GM13976 (cell line): ENCODE measurements around the gene DYNC2I2.
"Not testable (repeated sequence)": the region's sequence is repeated elsewhere in the genome, so short reads cannot be mapped to it uniquely, and the experiment has no call there.

Source experiments
- DNase-seq: peaks from one replicate; pipeline ENCODE4 v3.0.0; 2012; ENCODE audit warnings: low spot score
- in situ Hi-C: fragments of 300-500 bp; cut with MboI; formaldehyde crosslinking; loops from one replicate; pipeline ENCODE4 v1.12.0; 2022; ENCODE audit warnings: low sequenced_read_pairs, mixed read lengths, inconsistent platforms; ENCODE audit not compliant: unreplicated experiment
- TF ChIP-seq, protein P1 (sequence below): IDR thresholded peaks from 2 replicates; pipeline ENCODE4 v1.5.1; 2012; ENCODE audit warnings: borderline replicate concordance, mild to moderate bottlenecking; ENCODE audit not compliant: insufficient read depth; ENCODE audit errors: extremely low read depth, missing control alignments, control extremely low read depth

DYNC2I2 gene

DNA sequence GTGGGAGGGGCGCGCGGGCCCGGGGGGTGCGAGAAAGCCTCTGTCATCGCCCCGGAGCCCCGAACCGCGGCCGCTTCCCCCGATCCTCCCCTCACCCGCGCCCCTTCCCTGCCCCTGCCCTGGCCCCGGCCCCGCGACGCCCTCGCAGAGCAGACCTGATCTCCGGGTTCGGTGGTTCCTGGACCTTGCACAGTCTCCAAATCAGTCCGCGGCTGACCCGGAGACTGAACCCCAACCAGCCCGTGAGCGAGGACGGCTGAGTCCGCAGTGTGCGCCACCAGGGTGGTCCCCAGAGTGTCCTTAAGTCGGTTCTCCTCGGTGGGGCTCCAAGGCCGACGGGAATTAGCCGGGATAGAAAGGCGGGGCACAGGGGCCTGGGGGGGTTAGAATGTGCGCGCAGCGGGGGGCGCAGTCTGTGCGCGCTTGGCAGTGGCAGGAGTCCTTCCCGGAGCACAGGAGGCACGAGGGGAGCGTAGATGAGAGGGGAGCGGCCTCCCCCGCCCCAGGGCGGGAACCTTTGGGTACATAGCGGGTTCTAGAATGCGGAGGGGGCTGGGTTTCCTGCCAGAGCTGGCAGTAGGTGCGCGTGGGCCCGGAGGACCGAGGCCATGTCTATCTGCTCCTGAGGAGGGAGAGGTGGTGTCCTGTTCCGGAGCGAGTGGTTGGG is 46.4 kb upstream of the DYNC2I2 start:
- TF ChIP-seq, protein P1, sequence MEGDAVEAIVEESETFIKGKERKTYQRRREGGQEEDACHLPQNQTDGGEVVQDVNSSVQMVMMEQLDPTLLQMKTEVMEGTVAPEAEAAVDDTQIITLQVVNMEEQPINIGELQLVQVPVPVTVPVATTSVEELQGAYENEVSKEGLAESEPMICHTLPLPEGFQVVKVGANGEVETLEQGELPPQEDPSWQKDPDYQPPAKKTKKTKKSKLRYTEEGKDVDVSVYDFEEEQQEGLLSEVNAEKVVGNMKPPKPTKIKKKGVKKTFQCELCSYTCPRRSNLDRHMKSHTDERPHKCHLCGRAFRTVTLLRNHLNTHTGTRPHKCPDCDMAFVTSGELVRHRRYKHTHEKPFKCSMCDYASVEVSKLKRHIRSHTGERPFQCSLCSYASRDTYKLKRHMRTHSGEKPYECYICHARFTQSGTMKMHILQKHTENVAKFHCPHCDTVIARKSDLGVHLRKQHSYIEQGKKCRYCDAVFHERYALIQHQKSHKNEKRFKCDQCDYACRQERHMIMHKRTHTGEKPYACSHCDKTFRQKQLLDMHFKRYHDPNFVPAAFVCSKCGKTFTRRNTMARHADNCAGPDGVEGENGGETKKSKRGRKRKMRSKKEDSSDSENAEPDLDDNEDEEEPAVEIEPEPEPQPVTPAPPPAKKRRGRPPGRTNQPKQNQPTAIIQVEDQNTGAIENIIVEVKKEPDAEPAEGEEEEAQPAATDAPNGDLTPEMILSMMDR = no peak
- peak; percentile 75 for DNase-seq
- in situ Hi-C loops = no loop called here

DNA sequence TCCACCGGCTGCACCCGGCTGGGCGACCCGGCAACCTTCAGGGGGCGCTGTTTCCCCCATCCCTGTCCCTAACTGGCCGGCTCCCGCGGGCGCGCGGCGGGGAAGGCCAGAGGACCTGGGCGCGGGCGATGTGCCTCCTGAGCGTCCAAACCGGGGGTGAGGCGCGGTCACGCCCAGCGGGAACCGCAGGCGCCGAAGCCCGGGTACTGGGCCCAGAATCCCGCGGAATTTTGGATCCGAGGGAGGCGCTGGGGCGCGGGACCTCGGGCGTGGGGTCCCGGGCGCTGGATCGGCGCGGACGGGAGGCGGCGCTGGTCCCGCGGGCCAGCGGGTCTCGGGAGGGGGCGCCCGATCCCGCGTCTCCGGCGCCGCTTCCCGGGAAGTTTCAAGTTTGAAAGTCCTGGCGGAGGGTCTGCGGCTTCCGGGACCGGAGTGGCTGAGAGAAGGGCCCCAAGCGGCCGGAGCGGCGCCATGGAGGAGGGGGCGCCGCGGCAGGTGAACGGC is 45.9 kb upstream of the DYNC2I2 start, which contains the start of gene PKN3:
TSS of gene PKN3 (plus strand) at position 59 of the 504 bp plus-strand sequence. CDS start at position 472, 413 bp downstream.
- TF ChIP-seq, protein P1 = peak; percentile 94
- in situ Hi-C loops = no loop called here
- DNase-seq = peak; percentile 97

DNA sequence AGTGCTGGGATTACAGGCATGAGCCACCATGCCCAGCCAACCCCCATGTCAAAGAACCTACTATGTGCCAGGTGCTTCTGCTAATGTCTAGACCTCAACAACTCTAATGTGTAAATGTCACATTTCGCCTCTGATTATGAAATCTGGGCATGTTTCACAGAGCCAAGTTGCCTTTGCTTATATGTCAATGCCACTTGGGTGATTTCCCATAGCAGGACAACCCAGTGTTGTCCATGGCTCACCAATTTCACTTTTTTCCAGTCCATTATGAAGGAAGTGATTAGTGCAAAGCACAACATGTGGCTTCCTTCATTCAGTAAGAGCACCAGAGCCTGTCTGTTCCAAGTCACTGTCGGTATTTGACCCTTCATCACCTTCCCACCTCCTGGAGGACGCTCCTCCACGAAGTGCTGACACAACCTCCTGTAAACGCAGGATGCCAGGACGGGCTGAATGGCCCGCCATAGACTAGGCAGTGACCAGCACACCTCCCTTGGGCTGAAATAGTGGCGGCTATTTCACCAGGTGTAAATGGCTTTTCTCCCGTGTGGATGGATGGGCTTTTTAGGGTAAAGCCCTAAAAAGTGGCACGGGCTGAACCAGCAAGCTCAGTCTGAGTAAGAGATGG is 44.7 kb upstream of the DYNC2I2 start:
- in situ Hi-C loops = no loop called here
- TF ChIP-seq, protein P1 = no peak
- DNase-seq = peak; percentile 12

DNA sequence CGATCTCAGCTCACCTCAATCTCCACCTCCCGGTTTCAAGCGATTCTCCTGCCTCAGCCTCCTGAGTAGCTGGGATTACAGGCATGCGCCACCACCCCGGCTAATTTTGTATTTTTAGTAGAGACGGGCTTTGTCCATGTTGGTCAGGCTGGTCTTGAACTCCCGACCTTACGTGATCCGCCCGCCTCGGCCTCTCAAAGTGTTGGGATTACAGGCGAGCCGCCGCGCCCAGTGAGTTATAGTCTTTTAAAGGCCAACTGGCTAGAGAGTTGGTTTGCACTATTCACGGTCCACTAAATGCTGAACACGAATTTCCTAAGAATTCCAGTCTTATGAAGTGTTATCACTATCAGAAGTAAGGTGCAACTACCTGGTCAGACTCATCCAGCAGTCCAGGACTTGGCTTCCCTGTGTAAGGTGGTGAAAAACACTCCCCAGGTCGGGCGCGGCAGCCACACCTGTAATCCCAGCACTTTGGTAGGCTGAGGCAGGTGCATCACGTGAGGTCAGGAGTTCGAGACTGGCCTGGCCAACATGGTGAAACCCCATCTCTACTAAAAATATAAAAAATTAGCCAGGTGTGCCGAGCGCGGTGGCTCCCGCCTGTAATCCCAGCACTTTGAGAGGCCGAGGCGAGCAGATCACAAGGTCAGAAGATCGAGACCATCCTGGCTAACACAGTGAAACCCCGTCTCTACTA is 42.6 kb upstream of the DYNC2I2 start:
- in situ Hi-C loops, DNase-seq: not testable (repeated sequence)

DNA sequence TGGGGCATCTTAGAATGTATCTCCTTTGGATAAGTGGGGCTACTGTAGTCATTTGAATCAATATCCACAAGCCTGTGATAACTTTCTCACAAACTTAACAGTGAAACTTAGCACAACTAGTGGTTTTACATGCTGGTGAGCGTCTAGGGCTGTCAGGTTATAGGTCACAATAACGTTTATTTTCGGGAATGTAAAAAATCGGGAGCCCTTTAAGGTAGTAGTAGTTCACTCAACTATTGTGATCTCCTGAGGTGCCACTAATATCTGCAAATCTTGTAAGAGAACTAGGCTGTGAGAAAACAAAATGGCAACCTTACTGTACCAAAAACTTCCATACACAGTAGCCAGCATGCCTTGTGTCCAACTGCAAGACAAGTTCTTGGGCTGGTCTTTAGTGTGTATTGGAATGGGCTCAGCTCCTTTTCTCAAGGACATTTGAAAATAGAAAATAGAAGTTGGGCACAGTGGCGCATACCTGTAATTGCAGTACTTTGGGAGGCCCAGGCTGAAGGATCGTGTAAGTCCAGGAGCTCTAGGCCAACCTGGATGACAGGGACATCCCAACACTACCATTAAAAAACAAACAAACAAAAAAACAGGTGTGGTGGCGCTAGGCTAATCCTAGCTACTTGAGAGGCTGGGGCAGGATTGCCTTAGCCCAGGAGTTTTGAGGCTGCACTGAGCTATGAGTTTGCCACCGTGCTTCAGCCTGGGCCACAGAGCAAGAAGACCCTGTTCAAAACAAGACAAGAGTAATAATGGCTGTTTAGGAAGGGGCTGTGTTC is 40.5 kb upstream of the DYNC2I2 start:
- DNase-seq = no peak
- TF ChIP-seq, protein P1 = no peak
- in situ Hi-C loops = no loop called here

DNA sequence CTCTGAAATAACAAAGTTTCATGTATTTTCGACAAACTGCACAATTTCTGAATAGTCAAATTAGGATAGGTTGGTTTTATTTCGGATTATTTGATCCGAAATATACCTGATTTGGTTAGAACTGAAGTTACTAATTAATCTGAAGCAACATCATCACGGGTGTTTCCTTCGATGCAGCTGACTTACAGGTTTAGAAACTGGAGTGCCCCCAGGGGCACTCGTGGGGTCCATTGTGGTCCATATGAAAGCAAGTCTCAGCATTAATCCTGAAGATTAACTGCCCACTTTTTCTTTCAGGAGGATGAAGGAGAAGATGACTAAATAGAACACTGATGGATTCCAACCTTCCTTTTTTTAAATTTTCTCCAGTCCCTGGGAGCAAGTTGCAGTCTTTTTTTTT is 37.7 kb upstream of the DYNC2I2 start:
- in situ Hi-C loops = no loop called here
- no peak for DNase-seq
- TF ChIP-seq, protein P1 = no peak

DNA sequence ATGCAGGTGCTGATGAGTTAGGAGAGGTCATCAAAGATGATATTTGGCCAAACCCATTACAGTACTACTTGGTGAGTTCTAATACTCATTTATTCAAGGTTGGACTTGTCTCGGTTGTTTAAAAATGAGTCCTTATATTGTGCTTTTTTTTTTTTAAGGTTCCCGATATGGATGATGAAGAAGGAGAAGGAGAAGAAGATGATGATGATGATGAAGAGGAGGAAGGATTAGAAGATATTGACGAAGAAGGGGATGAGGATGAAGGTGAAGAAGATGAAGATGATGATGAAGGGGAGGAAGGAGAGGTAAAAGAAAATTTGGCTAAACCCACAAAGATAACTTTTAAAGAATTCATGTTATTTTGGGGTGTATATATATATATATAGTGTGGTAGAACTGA is 37.1 kb upstream of the DYNC2I2 start:
- in situ Hi-C loops, DNase-seq: not testable (repeated sequence)
